ENCODE results near the gene KIAA2012.

KIAA2012 gene

GRCh38 chr2:202052235-202052634 lies 20.8 kb upstream of the KIAA2012 start:
- Histone ChIP-seq H2AFZ (ENCODE audit: low read length) (no peak overlapping the region), H3K4me2 (ENCODE audit: low read depth, low read length) (no peak overlapping the region), H3K9ac (ENCODE audit: low read length) (no peak overlapping the region), H3K9me2 (replicated peaks; ENCODE audit: insufficient read depth, low read length) (no peaks in the 10 kb centered on the region), H4K20me1 (ENCODE audit: insufficient read depth, low read length) (no peaks in the 10 kb centered on the region), H3K27me3 (replicated peaks; ENCODE audit: insufficient read depth, low read length) (no peaks in the 10 kb centered on the region), H3K4me3 (ENCODE audit: low read length) (no peak overlapping the region), H3K36me3 (replicated peaks; ENCODE audit: insufficient read depth, low read length) (no peaks in the 10 kb centered on the region), H3K79me2 (ENCODE audit: low read length) (no peaks in the 10 kb centered on the region), H3K27ac (ENCODE audit: low read length) (no peak overlapping the region), H3K9me3 (replicated peaks; ENCODE audit: insufficient read depth, low read length) (no peaks in the 10 kb centered on the region), H3F3A (ENCODE audit: insufficient read depth, low read length) (no peaks in the 10 kb centered on the region), H3K4me1 (ENCODE audit: low read length) (no peaks in the 10 kb centered on the region)
- TF ChIP-seq EZH2 (optimal IDR thresholded peaks at IDR 0.05; ENCODE audit: low read depth, low read length): no peak
- TF ChIP-seq CTCF (IDR thresholded peaks at IDR 0.05; ENCODE audit: low read length): no peak
- TF ChIP-seq EZH2phosphoT487 (IDR thresholded peaks at IDR 0.05; ENCODE audit: low read length): no peak
- DNase-seq: no peak

GRCh38 chr2:202054679-202055078 lies 18.4 kb upstream of the KIAA2012 start:
- Histone ChIP-seq H3K36me3 (replicated peaks; ENCODE audit: insufficient read depth, low read length) (no peaks in the 10 kb centered on the region), H3K4me3 (ENCODE audit: low read length) (no peak overlapping the region), H3K9me2 (replicated peaks; ENCODE audit: insufficient read depth, low read length) (no peaks in the 10 kb centered on the region), H4K20me1 (ENCODE audit: insufficient read depth, low read length) (no peaks in the 10 kb centered on the region), H3K4me1 (ENCODE audit: low read length) (no peaks in the 10 kb centered on the region), H2AFZ (ENCODE audit: low read length) (no peak overlapping the region), H3K27me3 (replicated peaks; ENCODE audit: insufficient read depth, low read length) (no peaks in the 10 kb centered on the region), H3K9ac (ENCODE audit: low read length) (no peak overlapping the region), H3K9me3 (replicated peaks; ENCODE audit: insufficient read depth, low read length) (no peaks in the 10 kb centered on the region), H3K4me2 (ENCODE audit: low read depth, low read length) (no peak overlapping the region), H3K27ac (ENCODE audit: low read length) (no peak overlapping the region), H3K79me2 (ENCODE audit: low read length) (no peaks in the 10 kb centered on the region), H3F3A (ENCODE audit: insufficient read depth, low read length) (no peaks in the 10 kb centered on the region)
- DNase-seq: no peak
- no peak for TF ChIP-seq EZH2phosphoT487 (IDR thresholded peaks at IDR 0.05; ENCODE audit: low read length)
- no peak for TF ChIP-seq EZH2 (optimal IDR thresholded peaks at IDR 0.05; ENCODE audit: low read depth, low read length)
- no peak for TF ChIP-seq CTCF (IDR thresholded peaks at IDR 0.05; ENCODE audit: low read length)

- H4K20me1 ChIP-seq (ENCODE audit: insufficient read depth, low read length): no peaks in the 10 kb centered on the region
- H3F3A ChIP-seq (ENCODE audit: insufficient read depth, low read length): no peaks in the 10 kb centered on the region
- no peaks in the 10 kb centered on the region for H3K36me3 ChIP-seq (replicated peaks; ENCODE audit: insufficient read depth, low read length)
- no peak overlapping the region for H3K4me2 ChIP-seq (ENCODE audit: low read depth, low read length)
- H3K79me2 ChIP-seq (ENCODE audit: low read length): no peaks in the 10 kb centered on the region
- H3K27ac ChIP-seq (ENCODE audit: low read length): no peak overlapping the region
- H3K27me3 ChIP-seq (replicated peaks; ENCODE audit: insufficient read depth, low read length): no peaks in the 10 kb centered on the region
- DNase-seq: no peak
- no peak overlapping the region for H3K4me3 ChIP-seq (ENCODE audit: low read length)
- H3K9me3 ChIP-seq (replicated peaks; ENCODE audit: insufficient read depth, low read length): no peaks in the 10 kb centered on the region
- H3K9ac ChIP-seq (ENCODE audit: low read length): no peak overlapping the region
- TF ChIP-seq EZH2phosphoT487 (IDR thresholded peaks at IDR 0.05; ENCODE audit: low read length): no peak
- TF ChIP-seq EZH2 (optimal IDR thresholded peaks at IDR 0.05; ENCODE audit: low read depth, low read length): no peak
- TF ChIP-seq CTCF (IDR thresholded peaks at IDR 0.05; ENCODE audit: low read length): peak; percentile 31; the same call in 1 of the 2 replicates
- no peak overlapping the region for H2AFZ ChIP-seq (ENCODE audit: low read length)
- no peaks in the 10 kb centered on the region for H3K9me2 ChIP-seq (replicated peaks; ENCODE audit: insufficient read depth, low read length)
- H3K4me1 ChIP-seq (ENCODE audit: low read length): no peaks in the 10 kb centered on the region
These were observed 16.4 kb upstream of the KIAA2012 start for GRCh38 chr2:202056611-202057010.
